ENCODE measurements around the gene SGSM2. TPM values are rescaled to one million over a fixed set of nuclear protein-coding genes. Genes with fewer than 3 reads are reported as not detected.

SGSM2 gene
- total RNA-seq, 1 donor: 31.0 TPM

GRCh38 chr17:2410951-2411350, 73.7 kb downstream of the SGSM2 start:
- no peak overlapping the region for H3K4me3 ChIP-seq (ENCODE audit: low read depth, low read length)
- no peak for DNase-seq (ENCODE audit: low read depth)
- no peak for TF ChIP-seq CTCF (IDR thresholded peaks at IDR 0.05; ENCODE audit: insufficient read depth, low read length)

DNA sequence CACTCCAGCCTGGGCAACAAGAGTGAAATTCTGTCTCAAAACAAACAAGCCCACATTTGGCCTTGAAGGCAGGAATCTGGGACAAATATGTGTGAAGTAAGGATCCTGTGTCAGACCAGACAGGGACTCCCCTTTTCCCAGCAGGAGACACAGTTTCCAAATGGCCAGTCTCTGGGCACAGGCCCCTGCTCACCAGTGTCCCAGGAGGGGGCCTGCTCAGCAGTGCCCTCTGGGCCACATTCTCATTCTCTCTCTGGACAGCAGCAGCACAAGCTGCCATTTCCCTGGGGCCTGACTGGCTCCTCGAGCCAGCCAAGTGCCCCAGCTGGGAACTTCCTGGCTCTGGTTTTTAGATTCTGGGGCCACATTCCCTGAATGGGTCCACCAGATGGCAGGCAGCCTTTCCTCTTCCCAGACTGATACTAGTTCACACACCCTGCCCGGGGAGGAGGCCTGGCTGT, 75.3 kb downstream of the SGSM2 start:
- no peak overlapping the region for H3K4me3 ChIP-seq (ENCODE audit: low read depth, low read length)
- TF ChIP-seq CTCF (IDR thresholded peaks at IDR 0.05; ENCODE audit: insufficient read depth, low read length): peak; percentile 23
- peak; percentile 50 for DNase-seq (ENCODE audit: low read depth)

GRCh38 chr17:2414446-2415064, 77.3 kb downstream of the SGSM2 start:
- DNase-seq (ENCODE audit: low read depth): no peak
- no peak for TF ChIP-seq CTCF (IDR thresholded peaks at IDR 0.05; ENCODE audit: insufficient read depth, low read length)

DNA sequence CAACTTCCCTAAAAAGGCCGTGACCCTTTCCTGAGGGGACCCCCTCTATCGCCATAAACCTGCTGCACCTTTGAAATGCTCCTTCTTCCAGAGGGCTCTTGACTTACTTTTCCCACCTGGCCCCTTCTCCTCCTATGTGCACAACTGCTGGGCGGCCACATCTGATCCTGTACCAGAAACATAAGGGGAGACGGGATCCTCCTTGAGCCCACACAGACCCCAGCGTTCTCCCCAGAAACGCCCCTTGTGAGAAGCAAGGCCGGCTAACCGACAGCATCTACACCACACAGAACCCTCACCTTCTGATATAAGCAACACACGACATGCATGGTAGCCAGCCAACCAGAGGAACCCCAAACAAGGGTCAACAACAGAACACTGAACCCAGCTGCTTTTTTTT, 77.8 kb downstream of the SGSM2 start:
- no peak for DNase-seq (ENCODE audit: low read depth)
- TF ChIP-seq CTCF (IDR thresholded peaks at IDR 0.05; ENCODE audit: insufficient read depth, low read length): no peak
- H3K4me3 ChIP-seq (ENCODE audit: low read depth, low read length): no peak overlapping the region

More at GRCh38 chr17:2414446-2415064, 77.3 kb downstream of the SGSM2 start:
- H3K4me3 ChIP-seq (ENCODE audit: low read depth, low read length): no peak overlapping the region

GRCh38 chr17:2416010-2416734, 78.9 kb downstream of the SGSM2 start:
- no peak overlapping the region for H3K4me3 ChIP-seq (ENCODE audit: low read depth, low read length)
- DNase-seq (ENCODE audit: low read depth): peak; percentile 92
- TF ChIP-seq CTCF (IDR thresholded peaks at IDR 0.05; ENCODE audit: insufficient read depth, low read length): peak; percentile 90

GRCh38 chr17:2418572-2418971, 81.3 kb downstream of the SGSM2 start:
- TF ChIP-seq CTCF (IDR thresholded peaks at IDR 0.05; ENCODE audit: insufficient read depth, low read length): no peak
- DNase-seq (ENCODE audit: low read depth): no peak
- no peak overlapping the region for H3K4me3 ChIP-seq (ENCODE audit: low read depth, low read length)

Data from fibroblast of the aortic adventitia (primary cell).